Raji (cell line): ENCODE results near the gene VWA8.

Experiments
- POLR2A ChIP-seq: IDR thresholded peaks from 2 replicates; pipeline ENCODE4 v1.6.1; 2011; ENCODE audit warnings: low read depth, low read length, control low read depth; ENCODE audit not compliant: insufficient read depth

Gene VWA8

GRCh38 chr13:41706152-41706551 is 254.8 kb downstream of the VWA8 start:
- TF ChIP-seq POLR2A: no peak

- no peak for TF ChIP-seq POLR2A
These were observed 258.4 kb downstream of the VWA8 start for GRCh38 chr13:41702540-41702939.

- no peak for TF ChIP-seq POLR2A
These were observed 259.2 kb downstream of the VWA8 start for GRCh38 chr13:41701676-41702075.

GRCh38 chr13:41700790-41701310 is 260.1 kb downstream of the VWA8 start:
- TF ChIP-seq POLR2A: no peak

- TF ChIP-seq POLR2A: no peak
These were observed 261.1 kb downstream of the VWA8 start for GRCh38 chr13:41699759-41700158.

- no peak for TF ChIP-seq POLR2A
These were observed 263.3 kb downstream of the VWA8 start for GRCh38 chr13:41697578-41697977.

- no peak for TF ChIP-seq POLR2A
These were observed 264.5 kb downstream of the VWA8 start for GRCh38 chr13:41696163-41697003.

- TF ChIP-seq POLR2A: no peak
These were observed 266.2 kb downstream of the VWA8 start for GRCh38 chr13:41694545-41695301.

- TF ChIP-seq POLR2A: no peak
These were observed 267.5 kb downstream of the VWA8 start for GRCh38 chr13:41693434-41693833.

- TF ChIP-seq POLR2A: no peak
These were observed 269.6 kb downstream of the VWA8 start for GRCh38 chr13:41691274-41691673.

- no peak for TF ChIP-seq POLR2A
These were observed 278.1 kb downstream of the VWA8 start for GRCh38 chr13:41682766-41683165.

- no peak for TF ChIP-seq POLR2A
These were observed 278.9 kb downstream of the VWA8 start for GRCh38 chr13:41682001-41682400.

GRCh38 chr13:41681587-41681986 is 279.3 kb downstream of the VWA8 start:
- no peak for TF ChIP-seq POLR2A

- no peak for TF ChIP-seq POLR2A
These were observed 280.0 kb downstream of the VWA8 start for GRCh38 chr13:41680900-41681299.

- no peak for TF ChIP-seq POLR2A
These were observed 282.1 kb downstream of the VWA8 start for GRCh38 chr13:41678848-41679247.

- TF ChIP-seq POLR2A: no peak
These were observed 282.7 kb downstream of the VWA8 start for GRCh38 chr13:41678249-41678648.
